GM18499 (cell line): ENCODE data around the gene URM1.
"Not testable (repeated sequence)": the region's sequence is repeated elsewhere in the genome, so short reads cannot be mapped to it uniquely, and the experiment has no call there.

Source experiments
- ATAC-seq: cut with Tn5 transposase; IDR thresholded peaks from one replicate; pipeline ENCODE4 v1.9.1; 2021; ENCODE audit warnings: moderate number of reproducible peaks; ENCODE audit not compliant: insufficient read depth, unreplicated experiment

The URM1 gene

GRCh38 chr9:128422022-128422782 lies 51.0 kb downstream of the URM1 start:
- ATAC-seq, result not testable (repeated sequence)

- ATAC-seq, result no peak
These were observed 51.6 kb downstream of the URM1 start for GRCh38 chr9:128422783-128423150.

DNA sequence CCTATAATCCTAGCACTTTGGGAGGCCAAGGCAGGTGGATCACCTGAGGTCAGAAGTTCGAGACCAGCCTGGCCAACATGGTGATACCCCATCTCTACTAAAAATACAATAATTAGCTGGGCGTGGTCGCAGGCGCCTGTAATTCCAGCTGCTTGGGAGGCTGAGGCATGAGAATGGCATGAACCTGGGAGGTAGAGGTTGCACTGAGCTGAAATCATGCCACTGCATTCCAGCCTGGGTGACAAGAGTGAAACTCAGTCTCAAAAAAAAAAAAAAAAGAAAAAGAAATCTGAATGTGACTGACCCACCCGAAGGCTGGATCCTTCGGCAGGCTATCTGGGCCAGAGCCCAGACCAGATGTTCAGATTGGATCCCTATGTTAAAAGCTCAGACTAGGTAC lies 52.2 kb downstream of the URM1 start:
- ATAC-seq, result not testable (repeated sequence)

DNA sequence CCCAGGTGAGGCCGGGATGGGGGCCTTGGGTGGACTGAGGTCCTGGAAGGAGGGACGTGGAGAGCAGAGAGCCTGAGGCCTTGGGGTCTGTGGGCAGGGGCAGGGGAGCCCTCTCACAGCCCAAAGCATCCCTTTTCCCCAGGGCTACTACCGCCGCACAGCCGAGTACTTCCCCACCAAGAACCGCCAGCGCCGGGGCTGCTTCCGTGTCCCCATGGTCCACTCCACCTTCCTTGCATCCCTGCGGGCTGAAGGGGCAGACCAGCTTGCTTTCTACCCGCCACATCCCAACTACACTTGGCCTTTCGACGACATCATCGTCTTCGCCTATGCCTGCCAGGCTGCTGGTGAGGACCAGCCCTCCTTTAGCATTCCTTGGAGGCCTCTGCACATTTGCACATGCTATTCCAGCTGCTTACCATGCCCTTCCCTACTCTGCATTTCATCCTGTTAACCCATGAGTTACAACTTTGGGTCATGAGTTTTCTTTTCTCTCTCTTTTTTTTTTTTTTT lies 53.1 kb downstream of the URM1 start:
- no peak for ATAC-seq

GRCh38 chr9:128428644-128429512 lies 57.7 kb downstream of the URM1 start:
- ATAC-seq, result no peak

DNA sequence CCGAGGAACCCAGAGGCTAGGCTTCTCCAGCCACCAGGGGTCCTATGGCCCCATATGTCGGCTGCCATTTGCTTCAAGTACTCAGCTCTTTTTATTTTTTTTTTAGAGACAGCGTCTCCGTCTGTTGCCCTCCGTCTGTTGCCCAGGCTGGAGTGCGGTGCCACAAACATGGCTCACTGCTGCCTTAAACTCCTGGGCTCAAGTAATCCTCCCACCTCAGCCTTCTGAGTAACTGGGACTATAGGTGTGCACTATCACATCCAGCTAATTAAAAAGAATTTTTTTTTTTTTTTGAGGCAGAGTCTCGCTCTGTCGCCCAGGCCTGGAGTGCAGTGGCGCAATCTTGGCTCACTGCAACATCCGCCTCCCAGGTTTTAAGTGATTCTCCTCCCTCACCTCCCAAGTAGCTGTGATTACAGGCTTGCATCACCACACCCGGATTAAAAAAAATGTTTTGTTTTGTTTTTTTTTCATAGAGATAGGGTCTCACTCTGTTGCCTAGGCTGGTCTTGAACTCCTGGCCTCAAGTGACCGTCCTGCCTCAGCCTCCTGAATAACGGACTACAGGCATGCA lies 58.4 kb downstream of the URM1 start:
- no peak for ATAC-seq

- no peak for ATAC-seq
These were observed 60.0 kb downstream of the URM1 start for GRCh38 chr9:128431207-128431606.

GRCh38 chr9:128434340-128434739 lies 63.2 kb downstream of the URM1 start:
- ATAC-seq, result no peak

DNA sequence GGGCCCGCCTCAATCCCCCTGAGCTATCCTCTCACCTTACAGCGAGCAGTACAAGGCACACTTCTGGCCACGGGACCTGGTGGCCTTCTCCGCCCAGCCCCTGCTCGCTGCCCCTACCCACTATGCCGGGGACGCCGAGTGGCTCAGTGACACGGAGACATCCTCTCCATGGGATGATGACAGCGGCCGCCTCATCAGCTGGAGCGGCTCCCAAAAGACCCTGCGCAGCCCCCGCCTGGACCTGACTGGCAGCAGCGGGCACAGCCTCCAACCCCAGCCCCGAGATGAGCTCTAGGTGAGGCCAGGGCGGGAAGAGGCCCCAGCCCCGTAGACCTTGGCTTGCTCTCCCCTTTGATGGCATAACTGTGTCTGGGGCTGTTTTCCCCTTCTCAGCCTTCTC lies 64.4 kb downstream of the URM1 start:
- ATAC-seq, result no peak

DNA sequence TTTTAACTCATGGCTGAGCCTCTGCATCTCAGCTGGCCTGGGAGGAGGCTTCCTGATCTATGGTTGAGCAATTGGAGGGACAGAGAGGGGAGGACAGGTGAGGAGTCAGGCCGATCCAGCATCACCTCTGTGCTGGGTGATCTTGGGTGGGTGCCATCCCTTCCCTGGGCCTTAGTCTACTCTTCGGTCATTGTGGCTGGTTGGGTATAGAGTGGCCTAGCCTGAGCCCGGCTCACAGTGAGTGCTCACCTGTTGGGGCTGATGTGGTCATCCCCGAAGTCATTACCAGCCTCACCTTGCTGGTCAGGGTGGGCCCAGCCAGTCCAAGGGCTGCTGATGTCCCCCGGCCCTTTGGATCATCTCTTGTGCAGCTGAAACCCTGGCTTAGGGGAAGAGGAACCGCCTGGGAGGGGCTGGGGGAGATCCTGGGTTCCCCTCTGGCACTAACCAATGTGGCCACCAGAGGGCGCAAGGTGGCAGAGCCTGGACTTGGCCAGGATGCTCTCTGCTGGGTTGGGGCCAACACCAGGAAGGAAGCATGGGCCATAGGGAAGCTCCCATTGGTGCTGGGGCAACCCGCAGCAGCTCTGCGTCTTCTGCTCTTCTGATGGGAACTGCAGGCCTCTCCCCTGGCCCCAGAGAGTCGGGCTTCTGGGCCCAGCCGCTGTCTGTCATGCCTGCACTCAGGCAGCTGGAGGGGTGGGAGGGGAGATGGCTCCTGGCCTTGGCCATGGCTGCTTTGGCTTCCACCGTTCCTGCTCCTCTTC lies 67.4 kb downstream of the URM1 start:
- no peak for ATAC-seq

- ATAC-seq, result no peak
These were observed 68.1 kb downstream of the URM1 start for GRCh38 chr9:128439273-128439672.
